ENCODE results near the gene UBE2D4.

Gene UBE2D4

GRCh38 chr7:43906331-43907010 is 19.8 kb upstream of the UBE2D4 start, which contains the start of gene URGCP:
Gene URGCP (minus strand): TSS chr7:43906596. CDS start chr7:43906575, 21 bp downstream.
- peak; percentile 12 to 41 for DNase-seq (ENCODE audit: low read depth in 2 of 2)

- DNase-seq (ENCODE audit: low read depth in 2 of 2): no peak
These were observed 11.4 kb upstream of the UBE2D4 start for GRCh38 chr7:43914795-43915194.

GRCh38 chr7:43915907-43916306 is 10.3 kb upstream of the UBE2D4 start:
- no peak for DNase-seq (ENCODE audit: low read depth in 2 of 2)

DNA sequence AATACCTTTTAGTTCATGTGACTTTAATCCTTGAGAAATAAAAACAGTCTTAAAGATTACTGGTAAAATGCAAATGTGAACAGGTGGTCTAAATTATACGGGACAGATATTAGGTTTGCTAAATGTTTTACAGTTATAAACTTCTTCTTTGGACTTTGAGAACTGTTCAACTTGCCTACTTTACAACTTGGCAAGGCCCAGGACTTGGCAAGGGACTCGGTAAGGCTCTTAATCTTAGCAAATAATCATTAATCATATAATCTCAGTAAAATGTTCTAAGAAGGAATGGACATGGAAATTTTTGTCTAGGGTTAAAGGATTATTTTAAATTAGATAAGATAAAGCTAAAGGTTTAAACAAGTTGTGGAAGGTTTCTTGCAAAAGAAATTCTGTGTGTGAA is 4.8 kb upstream of the UBE2D4 start:
- no peak for DNase-seq (ENCODE audit: low read depth in 2 of 2)

DNA sequence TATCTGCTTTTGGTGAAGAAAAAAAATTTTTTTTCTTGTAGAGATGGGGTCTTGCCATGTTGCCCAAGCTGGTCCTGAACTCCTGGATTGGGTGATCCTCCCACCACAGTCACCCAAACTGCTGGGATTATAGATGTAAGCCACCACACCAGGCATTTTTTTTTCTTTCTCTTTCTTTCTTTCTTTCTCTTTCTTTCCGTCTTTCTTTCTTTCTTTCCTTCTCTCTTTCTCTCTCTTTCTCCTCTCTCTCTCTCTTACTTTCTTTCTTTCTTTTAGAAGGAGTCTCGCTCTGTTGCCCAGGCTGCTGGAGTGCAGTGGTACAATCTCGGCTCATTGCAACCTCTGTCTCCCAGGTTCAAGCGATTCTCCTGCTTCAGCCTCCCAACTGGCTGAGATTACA is 3.5 kb upstream of the UBE2D4 start:
- DNase-seq (ENCODE audit: low read depth in 2 of 2): no peak

GRCh38 chr7:43926798-43927123 is 525 bp downstream of the UBE2D4 start:
- DNase-seq (ENCODE audit: low read depth in 2 of 2): no peak

DNA sequence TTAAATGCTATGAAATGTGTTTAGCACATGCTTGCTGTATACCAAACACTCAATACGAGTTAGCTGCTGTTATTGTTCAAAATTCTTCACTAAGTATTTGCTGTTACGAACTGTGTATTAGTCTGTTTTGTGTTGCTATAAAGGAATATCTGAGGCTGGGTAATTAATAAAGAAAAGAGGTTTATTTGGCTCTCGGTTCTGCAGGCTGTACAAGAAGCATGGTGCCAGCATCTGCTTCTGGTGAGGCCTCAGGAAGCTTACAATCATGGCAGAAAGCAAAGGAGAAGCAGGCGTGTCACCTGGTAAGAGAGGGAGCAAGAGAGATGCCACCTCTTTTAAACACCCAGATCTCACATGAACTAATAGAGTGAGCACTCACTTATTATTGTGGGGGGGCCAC is 1.6 kb downstream of the UBE2D4 start:
- DNase-seq (ENCODE audit: low read depth in 2 of 2): no peak

DNA sequence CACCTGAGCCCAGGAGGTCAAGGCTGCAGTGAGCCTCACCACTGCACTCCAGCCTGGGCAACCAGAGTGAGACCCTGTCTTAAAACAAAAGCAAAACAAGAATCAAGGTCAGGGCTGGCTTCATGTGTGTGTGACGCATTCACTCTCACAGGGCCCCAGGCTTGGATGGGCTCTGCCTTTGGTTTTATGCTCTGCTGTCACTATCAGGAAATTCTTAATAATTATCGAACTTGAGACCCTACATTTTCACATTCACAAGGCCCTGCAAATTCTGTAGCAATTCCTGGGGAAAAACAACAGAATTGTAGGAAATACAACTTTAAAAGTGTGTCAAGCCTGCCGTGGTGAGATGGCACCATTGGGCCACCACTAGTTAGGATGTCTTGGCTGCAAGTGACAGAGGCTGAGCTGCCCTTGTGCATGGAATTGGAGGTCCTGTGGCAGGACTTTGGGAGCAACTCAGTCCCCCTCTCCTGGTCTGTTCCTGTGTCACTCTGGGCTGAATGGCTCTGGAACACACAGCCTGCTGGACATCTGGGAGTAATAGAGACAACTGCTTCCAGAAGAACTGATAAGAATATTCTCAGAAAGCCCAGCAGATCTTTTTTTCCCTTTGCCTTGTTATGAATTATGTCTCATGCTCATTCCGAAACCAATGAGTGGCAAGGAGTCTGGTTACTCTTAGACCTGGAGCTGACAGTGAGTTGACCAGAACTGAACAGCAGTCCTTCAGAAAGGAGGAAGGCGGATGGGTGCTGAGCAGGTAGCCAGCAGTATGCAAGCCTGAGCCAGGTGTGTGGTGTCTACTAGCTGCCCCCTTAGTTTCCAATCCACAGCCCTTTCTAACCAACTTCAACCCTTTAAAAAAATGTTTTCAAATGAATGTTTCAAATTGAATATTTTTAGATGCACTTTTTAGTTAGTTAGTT is 3.6 kb downstream of the UBE2D4 start:
- DNase-seq (ENCODE audit: low read depth in 2 of 2): no peak

DNA sequence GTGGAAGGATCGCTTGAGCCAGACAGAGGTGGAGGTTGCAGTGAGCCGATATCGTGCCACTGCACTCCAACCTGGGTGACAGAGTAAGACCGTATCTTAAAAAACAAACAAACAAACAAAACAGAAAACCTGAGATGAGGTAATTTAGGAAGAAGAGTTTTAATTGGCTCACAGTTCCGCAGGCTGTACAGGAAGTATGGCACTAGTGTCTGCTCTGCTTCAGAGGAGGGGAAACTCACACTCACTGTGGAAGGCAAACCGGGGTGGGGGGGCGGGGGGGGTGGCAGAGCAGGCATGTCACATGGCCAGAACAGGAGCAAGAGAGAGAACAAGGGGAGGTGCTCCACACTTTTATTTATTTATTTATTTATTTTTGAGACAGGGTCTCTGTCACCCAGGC is 5.1 kb downstream of the UBE2D4 start:
- DNase-seq (ENCODE audit: low read depth in 2 of 2): no peak

DNA sequence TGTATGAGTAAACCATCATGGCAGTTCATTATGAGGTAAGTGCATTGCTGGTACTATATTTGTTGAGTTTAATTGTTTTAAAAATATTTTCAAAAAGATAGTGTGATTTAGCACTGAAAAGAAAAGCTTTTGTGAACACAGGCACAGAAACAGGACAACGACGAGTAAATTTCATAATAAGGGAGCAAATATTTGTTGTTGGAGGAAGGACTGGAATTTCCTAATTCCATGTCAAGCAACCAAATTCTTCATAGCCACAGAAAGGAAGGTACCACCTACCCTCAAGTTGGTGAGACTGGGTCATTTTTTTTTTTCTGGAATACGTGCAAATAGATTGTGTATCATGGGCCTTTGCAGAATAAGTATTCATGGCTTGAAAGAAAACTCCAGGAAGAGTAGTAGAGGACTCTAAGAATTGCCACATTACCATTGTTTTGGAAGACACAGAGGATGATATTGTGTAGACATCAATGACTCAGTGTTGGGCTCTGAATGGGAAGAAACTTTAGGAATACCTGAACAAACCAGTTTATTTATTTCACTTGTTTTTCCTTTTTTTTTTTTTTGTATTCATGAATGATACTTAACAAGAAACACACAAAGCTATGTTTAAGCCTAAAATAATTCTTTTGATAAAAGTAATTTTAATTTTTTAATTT is 7.8 kb downstream of the UBE2D4 start:
- DNase-seq (ENCODE audit: low read depth in 2 of 2): no peak

DNA sequence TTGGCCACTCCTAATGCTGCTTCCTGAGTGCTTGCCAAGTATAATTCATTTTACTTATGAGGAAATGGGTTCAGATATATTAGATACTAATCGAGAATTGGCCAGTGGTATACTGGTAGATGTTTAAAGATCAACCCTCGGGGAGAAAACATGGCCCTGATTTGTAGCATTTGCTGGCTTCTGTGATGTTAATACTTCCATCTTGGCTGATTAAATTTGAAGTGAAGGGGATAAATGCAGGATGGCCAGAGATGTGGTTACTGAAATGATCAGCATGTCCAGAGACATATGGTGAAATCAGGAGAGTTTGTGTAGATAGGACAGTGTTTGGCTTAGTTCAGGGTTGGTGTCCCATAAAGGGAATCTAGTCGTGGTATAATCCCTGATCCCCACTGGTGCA is 11.2 kb downstream of the UBE2D4 start:
- DNase-seq (ENCODE audit: low read depth in 2 of 2): no peak

GRCh38 chr7:43938892-43939482 is 12.8 kb downstream of the UBE2D4 start:
- no peak for DNase-seq (ENCODE audit: low read depth in 2 of 2)

DNA sequence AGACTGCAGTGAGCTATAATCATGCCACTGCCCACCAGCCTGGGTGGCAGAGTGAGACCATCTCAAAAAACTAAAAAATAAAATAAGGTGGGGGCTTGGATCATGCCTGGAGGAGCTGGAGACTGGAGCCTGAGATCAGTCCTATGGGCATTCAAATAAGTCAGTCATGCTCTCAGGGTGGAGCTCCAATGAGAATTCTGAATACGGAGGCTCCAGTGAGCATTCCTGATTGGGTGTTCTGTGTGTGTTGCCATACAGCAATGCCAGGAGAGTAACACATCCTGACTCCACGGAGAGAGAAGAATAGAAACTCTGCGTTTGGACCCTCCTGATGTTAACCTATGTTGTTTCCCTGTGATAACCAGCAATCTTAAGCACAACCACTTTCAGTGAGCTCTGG is 16.0 kb downstream of the UBE2D4 start:
- no peak for DNase-seq (ENCODE audit: low read depth in 2 of 2)

GRCh38 chr7:43942997-43943396 is 16.8 kb downstream of the UBE2D4 start:
- no peak for DNase-seq (ENCODE audit: low read depth in 2 of 2)

GRCh38 chr7:43943417-43944187 is 17.4 kb downstream of the UBE2D4 start:
- no peak for DNase-seq (ENCODE audit: low read depth in 2 of 2)

DNA sequence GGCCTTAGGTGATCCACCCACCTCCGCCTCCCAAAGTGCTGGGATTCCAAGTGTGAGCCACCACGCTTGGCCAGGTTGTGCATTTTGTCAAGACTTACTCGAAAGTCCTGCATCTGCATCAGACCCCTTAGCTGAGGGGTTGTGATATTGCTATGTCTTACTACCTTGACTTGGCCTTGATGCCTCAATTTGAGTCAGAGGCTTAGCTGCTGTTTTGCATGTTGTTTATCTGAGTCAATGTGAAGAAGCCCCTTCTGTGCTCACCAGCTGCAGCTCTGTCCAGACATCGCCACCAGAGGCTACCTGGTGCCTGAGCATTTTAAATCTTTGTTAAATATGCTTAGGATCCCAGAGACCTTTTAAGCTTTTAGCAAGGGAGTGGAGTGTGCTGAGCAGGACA is 18.1 kb downstream of the UBE2D4 start:
- no peak for DNase-seq (ENCODE audit: low read depth in 2 of 2)

DNA sequence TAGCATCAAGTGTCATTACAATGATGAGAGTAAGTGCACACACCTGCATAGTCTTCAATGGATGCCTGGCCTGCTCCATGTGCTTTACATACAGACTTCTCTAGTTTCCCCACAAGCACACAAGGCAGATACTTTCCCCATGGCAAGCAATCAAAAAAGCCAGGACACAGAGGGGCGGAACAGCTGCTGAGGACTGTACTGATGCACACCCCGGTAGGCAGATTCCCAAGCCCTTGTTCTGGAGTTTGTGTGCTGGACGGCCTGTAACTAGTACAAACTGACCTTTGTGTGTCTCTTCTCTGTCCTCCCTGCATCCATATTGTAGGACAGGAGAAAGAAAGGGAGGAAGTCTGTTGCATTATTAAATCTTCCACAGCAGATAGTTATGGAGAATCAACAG is 25.8 kb downstream of the UBE2D4 start:
- no peak for DNase-seq (ENCODE audit: low read depth in 2 of 2)

DNA sequence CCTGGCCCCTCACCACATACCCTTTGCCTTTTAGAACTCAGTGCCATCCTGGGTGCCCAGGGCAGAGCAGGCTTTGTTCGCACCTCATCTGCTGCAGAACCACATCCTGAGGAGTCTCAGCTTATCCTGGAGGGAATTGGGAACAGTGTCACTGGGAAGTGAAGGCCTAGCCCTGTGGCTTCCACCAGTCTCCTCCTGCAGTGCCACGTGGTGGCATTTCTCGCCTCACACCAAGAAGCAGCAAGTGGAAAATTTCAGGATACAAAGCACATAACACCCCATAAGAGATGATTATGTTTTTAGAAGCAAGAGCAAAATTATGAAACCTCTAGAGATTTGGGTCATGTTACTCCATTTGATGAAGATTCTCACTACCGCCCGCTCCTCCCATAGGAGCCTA is 26.8 kb downstream of the UBE2D4 start:
- no peak for DNase-seq (ENCODE audit: low read depth in 2 of 2)

DNA sequence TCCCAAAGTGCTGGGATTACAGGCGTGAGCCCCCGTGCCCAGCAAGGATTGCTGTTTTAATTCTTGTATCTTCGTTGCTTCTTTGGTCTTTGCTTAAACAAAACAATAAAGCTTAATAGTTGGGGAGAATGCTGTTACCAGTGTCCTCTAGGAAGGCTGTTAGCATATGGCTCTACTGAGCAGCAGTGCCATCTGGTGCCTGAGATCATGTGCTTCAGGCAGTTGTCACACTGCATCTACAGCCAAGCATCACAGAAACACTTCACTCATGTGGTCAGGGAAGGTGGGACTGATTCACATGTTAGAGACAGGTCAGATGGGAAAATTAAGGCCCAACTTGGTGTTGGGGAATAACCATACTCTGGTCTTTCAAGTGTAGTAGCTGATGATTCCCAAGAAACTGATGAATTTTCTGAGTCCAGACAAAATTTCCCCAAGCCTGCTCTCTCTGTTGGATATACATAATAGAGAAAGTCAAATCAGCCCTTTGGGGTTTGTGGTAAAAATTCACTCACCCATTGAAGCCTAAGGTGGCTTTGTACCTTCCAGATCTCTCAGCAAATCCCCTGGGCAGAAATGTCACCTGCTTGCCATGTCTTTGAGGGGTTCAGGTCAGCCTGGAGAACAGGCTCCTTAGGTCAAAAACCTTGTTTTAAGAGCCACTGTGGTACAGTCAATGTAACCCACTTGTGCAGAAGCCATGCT is 28.4 kb downstream of the UBE2D4 start:
- DNase-seq (ENCODE audit: low read depth in 2 of 2): no peak

DNA sequence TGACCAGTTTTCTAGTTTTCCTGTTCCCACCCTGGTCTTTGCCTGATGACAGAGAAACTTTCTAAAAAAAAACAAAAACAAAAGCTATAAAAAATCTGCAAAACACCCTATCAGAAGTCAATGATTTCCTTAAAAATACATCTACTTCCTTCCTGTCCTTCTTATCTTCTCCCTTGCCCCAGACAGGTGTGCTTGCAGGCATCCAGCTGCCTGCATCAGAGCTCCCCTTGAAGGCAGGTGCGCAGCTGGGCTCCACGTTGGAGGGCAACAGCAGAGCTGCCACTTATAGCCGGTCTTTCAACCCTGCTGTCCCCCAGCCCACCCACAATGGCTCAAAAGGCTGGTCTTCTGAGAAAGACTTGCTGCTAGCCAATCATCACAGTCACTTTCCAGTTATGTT is 29.8 kb downstream of the UBE2D4 start:
- DNase-seq (ENCODE audit: low read depth in 2 of 2): no peak

DNA sequence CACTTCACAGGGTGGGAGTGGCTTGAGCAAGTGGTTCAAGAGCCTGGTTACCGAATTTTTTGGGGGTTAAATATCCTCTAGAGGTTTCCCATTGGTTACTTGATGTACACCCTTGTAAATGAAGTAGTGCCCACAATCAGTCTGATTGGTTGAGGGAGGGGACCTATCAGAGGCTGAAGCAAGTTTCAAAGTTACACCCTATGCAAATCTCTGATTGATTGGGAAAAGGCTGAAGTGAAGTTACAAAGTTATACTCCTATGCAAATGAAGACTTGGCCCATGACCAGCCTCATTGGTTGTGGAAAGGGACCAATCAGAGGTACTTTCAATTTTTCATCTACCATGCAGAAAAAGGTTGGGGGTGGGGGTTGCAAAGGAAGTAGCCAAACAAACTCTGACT is 34.7 kb downstream of the UBE2D4 start:
- no peak for DNase-seq (ENCODE audit: low read depth in 2 of 2)

Measured in stimulated activated CD8-positive, alpha-beta memory T cell treated with anti-CD3 and anti-CD28 coated beads, Interleukin-15, amount 100 ng/mL, for 4 hours (primary cell).